ACHN (cell line): ENCODE data around the gene MRNIP.
A peak's percentile ranks its signal among the peaks of the same experiment; 100 is the strongest.

Source experiments
- DNase-seq: peaks from one replicate; pipeline ENCODE4 v3.0.0-alpha.2; 2015
- in situ Hi-C: cut with HindIII; loops from 2 replicates; pipeline ENCODE4 v1.10.0; 2017; ENCODE audit warnings: low sequenced_read_pairs, low pct_ligation_motif_present, low pct_unique_long_range_greater_than_20kb

MRNIP gene

GRCh38 chr5:179829732-179830435, 28.7 kb downstream of the MRNIP start:
- in situ Hi-C loops = no loop called here
- no peak for DNase-seq

- no peak for DNase-seq
- in situ Hi-C loops = no loop called here
These were observed 29.7 kb downstream of the MRNIP start for GRCh38 chr5:179828756-179829421.

- no peak for DNase-seq
- in situ Hi-C loops = no loop called here
These were observed 30.9 kb downstream of the MRNIP start for GRCh38 chr5:179827680-179828079.

- in situ Hi-C loops = no loop called here
- DNase-seq = no peak
These were observed 32.9 kb downstream of the MRNIP start for GRCh38 chr5:179825655-179826182.

DNA sequence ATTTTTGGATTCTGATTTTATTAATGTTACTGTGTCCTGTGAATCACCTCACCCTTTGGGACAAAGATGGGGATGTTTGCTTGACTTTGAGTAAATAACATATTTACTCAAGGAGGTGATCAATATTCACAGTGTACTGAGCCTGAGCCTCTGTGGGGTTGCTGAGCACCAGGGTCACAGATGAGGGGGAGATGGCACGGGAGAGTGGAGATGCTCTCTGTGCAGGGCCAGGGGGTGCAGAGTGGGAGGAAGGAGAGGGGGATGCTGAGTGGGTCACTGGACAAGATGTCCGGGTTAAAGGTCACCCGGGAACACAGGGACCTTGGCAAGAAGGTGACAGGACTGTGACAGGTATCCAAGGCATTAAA, 33.9 kb downstream of the MRNIP start:
- DNase-seq = no peak
- in situ Hi-C loops = no loop called here

- no peak for DNase-seq
- in situ Hi-C loops = no loop called here
These were observed 34.5 kb downstream of the MRNIP start for GRCh38 chr5:179823937-179824744.

GRCh38 chr5:179822444-179822990, 36.1 kb downstream of the MRNIP start:
- no peak for DNase-seq
- in situ Hi-C loops = no loop called here

DNA sequence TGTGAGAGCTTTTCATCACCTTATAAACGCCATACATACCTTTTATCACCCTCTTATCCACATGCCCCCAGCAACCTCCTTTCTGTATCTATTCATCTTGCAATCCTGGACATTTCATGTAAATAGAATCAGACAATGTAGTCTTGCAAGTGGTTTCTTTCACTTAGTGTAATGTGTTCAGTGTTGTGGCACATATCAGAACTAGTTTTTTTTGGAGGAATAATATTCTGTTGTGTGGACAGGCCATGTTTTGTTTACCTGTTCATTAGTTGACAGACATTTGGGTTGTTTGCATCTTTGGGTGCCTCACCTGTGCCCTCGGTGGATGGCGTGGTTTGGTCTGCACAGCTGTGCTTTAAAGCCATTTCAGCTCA, 36.6 kb downstream of the MRNIP start:
- in situ Hi-C loops = no loop called here
- DNase-seq = no peak

- in situ Hi-C loops = no loop called here
- peak; percentile 81 for DNase-seq
These were observed 37.1 kb downstream of the MRNIP start for GRCh38 chr5:179821298-179822058.

- peak; percentile 72 for DNase-seq
These were observed 37.9 kb downstream of the MRNIP start, which contains the start of gene SQSTM1 for GRCh38 chr5:179820483-179821297. Gene SQSTM1, plus strand, starts transcription at chr5:179820905. Its CDS starts 32 bp downstream, at chr5:179820937.

DNA sequence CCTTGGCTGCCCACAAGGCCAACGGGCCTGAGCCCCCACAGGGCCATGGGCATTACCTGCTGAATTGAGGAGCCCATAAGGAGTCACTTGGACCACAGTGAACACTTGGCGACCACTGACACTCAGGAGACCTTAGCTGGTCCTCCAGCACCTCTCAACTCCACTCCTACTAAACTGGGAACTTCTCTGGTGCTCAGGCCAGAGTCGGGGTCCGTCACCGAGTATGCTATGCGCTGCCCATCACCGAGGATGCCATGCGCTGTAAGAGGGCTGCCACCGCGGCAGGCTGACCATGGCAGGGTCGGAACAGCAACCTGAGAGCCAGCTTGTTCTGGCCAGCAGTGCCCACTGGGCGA, 38.5 kb downstream of the MRNIP start:
- in situ Hi-C loops = no loop called here
- DNase-seq = no peak

More at GRCh38 chr5:179820483-179821297, 37.9 kb downstream of the MRNIP start, which contains the start of gene SQSTM1:
- in situ Hi-C loops = no loop called here

- DNase-seq = peak; percentile 67
- in situ Hi-C loops = no loop called here
These were observed 39.1 kb downstream of the MRNIP start for GRCh38 chr5:179819296-179820126.

- DNase-seq = peak; percentile 93
- in situ Hi-C loops = no loop called here
These were observed 39.8 kb downstream of the MRNIP start for GRCh38 chr5:179818746-179819295.

GRCh38 chr5:179817890-179818745, 40.5 kb downstream of the MRNIP start:
- no peak for DNase-seq
- in situ Hi-C loops = no loop called here

DNA sequence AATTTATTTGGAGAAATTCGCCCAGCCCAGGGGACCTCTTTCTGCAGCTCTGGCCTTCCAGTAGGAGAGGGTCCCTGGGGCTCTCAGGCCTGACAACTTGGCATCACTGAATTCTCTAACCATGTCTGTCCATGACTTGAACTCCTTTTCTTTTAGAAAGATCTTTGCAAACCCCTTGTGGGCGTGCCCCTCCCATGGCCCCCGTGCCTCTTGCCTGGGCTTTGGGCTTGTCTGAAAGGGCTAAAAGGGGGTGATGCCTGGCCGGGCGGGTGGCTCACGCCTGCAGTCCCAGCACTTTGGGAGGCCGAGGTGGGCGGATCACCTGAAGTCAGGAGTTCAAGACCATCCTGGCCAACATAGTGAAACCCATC, 41.2 kb downstream of the MRNIP start:
- in situ Hi-C loops = no loop called here
- no peak for DNase-seq
